Measurements from ENCODE around the gene SDSL.

The SDSL gene

DNA sequence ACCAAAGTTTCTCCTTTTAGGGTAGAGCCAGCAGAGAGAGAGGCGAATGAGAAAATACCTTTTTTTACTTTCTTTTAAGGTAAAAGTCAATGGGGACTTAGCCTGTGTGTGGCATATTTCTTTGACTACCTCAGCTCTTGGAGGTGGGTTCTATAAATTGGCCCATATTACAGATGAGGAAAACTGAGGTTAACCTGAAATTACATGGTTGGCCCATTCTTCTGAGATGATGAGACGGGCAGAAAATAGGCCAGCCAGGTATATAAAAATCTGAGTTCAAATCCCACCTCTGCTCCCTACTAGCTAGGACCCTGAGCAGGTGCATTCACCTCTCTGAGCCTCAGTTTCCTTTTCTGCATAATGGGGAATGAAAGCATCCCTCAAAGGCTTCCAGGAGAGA is 27.1 kb downstream of the SDSL start:
- no peak for DNase-seq (ENCODE audit: low spot score)

DNA sequence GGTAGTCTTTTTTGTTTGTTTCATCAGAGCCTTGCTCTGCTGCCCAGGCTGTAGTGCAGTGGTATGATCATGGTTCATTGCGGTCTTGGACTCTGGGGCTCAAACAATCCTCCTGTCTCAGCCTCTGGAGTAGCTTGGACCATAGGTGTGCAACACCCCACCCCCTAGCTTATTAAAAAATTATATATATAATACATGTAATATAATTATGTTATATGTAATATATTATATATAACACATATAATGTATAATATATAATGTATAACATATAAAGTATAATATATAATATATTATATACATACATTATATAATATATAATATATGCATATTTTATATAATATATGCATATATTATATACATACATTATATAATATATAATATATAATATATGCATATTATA is 27.7 kb downstream of the SDSL start:
- no peak for DNase-seq (ENCODE audit: low spot score)

- DNase-seq (ENCODE audit: low spot score): no peak
These were observed 30.3 kb downstream of the SDSL start for GRCh38 chr12:113452458-113452857.

DNA sequence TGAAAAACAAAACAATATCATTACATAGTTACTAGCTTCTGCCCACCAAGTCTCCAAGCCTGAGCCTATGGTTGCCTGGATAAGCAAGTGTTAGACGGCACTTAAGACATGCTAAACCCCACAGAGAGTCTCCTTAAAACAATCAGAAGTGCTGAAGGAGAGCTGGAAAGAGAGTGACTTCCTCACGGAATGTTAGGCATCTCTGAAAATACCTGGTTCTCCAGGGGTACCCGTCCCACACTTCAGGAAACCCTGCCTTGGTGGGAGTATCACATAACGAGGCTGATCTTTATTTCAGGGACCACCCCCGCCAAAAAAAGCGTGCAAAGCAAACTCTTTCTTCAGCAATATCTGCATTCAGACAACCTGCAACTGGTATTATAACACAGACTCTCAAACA is 31.1 kb downstream of the SDSL start:
- no peak for DNase-seq (ENCODE audit: low spot score)

DNA sequence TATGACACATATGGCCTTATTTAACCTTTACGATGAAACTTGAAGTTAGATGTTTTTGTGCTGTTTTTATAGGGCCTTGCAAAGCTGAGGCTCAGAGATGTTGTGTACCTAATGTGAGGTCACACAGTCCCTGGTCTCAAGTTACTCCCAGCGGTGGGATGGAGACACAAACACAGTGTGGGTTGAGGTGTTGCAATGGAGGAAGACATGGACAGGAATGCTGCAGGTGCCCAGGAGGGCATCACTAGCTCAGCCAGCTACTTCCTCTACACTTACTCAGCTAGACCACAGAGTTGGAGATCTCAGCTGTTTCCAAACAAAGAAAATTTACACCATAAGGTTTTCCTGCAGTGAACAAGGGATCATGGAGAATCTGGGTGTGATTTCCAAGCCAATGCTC is 34.0 kb downstream of the SDSL start:
- no peak for DNase-seq (ENCODE audit: low spot score)

DNA sequence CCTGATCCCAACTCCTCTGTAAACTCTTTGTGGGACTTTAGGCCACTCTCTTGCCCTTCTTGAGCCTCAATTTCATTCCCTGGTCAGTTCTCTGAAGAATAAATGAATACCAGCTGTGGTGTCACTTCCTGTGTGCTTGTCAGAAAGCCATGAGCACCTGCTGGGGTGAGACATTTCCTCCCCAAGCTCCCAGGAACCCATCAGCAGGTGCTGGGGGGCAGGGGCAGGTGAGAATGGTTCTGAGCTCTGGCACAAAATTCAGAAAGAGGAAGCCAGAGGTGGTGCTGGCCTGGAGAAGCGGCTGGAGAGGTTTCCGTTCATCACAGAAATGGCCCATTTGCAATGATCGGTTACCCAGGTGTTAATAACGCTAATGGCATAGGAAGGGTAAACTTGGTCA is 34.6 kb downstream of the SDSL start:
- DNase-seq (ENCODE audit: low spot score): no peak

GRCh38 chr12:113457185-113457584 is 35.0 kb downstream of the SDSL start:
- DNase-seq (ENCODE audit: low spot score): no peak

GRCh38 chr12:113457710-113458109 is 35.5 kb downstream of the SDSL start:
- DNase-seq (ENCODE audit: low spot score): no peak

DNA sequence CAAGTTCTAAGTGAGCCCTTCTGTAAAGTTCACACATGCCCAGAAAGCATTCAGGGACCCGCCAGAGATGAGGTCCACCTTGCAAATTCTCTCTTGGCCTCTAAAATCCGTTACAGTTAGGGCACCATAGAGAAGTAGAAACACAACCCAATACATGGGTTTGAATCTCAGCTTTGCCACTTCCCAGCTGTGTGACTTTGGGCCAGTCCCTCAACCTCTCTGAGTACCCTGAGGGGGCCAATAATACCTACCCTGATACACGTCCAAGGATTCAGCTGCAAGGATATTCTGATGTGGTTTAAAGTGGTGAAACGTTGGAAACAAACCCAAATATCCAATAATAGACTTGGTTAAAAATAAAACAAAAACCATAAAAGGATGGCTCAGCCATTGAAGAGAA is 37.8 kb downstream of the SDSL start:
- DNase-seq (ENCODE audit: low spot score): no peak

GRCh38 chr12:113461666-113462065 is 39.5 kb downstream of the SDSL start:
- DNase-seq (ENCODE audit: low spot score): no peak

GRCh38 chr12:113462117-113462774 is 40.1 kb downstream of the SDSL start:
- peak; percentile 82 for DNase-seq (ENCODE audit: low spot score)

- no peak for DNase-seq (ENCODE audit: low spot score)
These were observed 41.0 kb downstream of the SDSL start for GRCh38 chr12:113462998-113463745.

- DNase-seq (ENCODE audit: low spot score): no peak
These were observed 41.7 kb downstream of the SDSL start for GRCh38 chr12:113463746-113464451.

DNA sequence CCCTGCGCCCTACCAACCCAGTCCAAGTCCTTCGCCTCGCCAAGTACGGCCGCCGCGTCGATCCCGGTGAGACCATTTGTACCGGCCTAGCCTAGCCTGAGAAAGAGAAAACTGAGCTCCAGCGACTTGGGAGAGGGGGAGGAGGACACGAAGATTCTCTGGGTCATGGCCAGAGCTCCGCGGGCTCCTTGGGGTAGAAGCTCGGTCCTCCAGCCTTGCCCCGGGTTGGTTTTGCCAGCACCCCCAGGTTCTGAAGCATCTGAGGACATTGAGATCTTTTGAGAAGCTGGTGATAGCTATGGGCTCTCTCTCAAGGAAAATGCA is 42.2 kb downstream of the SDSL start:
- DNase-seq (ENCODE audit: low spot score): no peak

DNA sequence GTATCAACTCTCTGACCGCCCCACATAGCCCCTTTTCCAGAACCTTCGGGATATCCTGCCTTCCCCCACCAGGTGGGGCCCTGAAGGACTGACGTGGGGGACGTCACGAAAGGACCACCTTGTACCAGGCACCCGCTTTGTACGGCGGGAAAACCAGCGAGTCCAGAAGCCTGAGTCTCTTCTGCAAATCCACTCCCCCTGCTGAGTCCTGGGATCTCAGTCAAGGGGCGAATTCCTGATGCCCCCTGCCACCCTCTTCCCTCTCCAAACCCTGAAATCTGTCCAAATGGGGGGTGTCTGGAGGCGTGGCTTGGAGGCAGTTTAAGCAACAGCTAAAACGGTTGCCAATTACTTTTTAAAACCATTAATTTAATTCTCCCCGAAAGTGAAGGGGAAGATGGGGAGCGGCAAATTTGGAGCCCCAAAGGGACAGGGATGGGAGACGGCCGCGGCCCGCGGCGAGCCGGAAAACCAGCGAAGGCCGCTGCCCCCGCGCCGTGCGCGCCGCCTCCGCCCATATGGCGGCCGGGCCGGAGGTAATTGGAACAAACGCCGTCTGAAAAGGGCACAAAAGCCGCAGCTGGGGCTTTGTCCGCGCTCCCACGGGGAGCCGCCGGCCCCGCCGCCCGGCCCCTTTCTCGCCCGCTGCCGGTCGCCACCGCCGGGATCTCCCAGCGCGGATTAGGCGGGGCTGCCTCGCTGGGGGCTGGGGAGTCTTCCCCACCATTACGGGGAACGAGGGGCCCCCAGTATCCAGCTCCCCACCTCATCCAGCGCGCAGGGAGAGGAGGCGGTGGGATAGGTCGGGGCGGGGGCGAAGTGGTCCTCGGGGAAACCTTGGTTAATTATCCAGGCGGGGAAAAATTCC is 42.9 kb downstream of the SDSL start:
- no peak for DNase-seq (ENCODE audit: low spot score)

DNA sequence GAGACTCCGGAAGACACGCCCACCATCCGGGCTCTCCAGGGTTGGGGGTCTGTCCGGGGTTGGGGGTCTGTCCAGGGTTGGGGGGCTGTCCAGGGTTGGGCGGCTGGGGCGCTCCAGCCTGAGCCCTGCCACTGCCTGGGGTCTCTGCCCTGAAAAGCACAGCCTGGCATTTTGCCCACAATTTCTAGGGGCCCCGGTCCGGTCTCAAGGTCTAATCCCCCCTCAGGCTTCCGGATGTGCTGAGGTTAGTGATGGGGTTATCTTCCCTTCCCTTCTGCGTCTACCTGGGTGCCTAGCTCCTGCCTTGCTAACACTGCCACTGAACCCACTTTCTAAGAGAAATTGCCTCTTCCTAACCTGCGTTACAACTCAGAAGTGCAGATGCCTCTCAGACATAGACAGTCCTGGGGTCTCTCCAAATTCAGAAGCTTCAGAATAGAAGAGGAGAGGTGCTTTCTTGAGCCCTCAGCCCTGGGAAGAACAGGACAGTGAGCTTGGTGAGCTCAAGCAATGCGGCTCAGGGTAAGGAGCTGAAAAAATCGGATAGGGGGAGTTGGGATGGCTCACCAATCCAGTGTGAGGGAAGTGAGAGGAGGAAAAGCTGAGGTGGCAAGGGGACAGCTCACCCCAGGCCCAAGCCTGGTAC is 43.8 kb downstream of the SDSL start:
- DNase-seq (ENCODE audit: low spot score): no peak

- no peak for DNase-seq (ENCODE audit: low spot score)
These were observed 44.4 kb downstream of the SDSL start for GRCh38 chr12:113466454-113467141.

GRCh38 chr12:113467142-113467501 is 44.9 kb downstream of the SDSL start:
- DNase-seq (ENCODE audit: low spot score): no peak

DNA sequence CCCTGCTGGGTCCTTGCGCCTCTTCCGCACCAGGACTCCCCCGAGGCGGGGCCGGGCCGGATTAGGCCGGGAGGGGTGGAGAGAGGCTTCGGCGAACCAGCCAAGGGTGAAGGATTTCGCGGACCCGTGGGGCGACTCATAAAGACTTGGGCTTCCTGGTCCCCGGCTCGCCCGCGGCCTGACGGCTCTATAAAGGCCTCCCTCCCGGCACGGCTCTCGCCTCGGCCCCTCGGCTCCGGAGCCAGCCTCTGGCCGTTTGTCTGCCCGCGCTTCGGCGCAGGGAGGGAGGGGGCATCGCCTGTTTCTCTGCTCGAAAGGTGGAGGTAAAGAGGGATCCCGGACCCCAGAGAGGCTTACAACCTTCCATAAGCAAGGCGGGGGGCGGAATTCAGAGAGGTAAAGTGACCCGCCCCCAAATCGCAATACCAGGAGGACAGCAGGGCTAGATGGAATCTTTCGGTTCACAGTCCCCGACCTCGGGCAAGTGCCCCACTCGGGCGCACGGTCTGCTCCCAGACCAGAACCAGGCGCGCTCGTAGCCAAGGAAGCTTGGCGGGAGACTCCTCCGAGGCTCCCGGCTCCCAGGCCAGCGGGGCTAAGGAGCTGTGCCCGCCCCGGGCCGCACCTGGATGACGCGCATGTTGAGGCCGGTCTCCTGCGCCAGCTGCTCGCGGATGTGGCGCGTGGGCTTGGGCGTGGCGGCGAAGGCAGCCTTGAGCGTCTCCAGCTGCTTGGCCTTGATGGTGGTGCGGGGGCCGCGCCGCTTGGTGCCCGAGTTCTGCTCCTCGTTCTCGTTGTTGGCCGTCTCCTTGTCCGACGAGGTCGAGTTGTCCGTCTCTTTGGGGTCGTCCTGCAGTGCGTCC is 45.6 kb downstream of the SDSL start:
- no peak for DNase-seq (ENCODE audit: low spot score)
